ENCODE data around the gene LETMD1.

The LETMD1 gene

GRCh38 chr12:51080136-51080535, 32.0 kb downstream of the LETMD1 start:
- no peak for FAIRE-seq

DNA sequence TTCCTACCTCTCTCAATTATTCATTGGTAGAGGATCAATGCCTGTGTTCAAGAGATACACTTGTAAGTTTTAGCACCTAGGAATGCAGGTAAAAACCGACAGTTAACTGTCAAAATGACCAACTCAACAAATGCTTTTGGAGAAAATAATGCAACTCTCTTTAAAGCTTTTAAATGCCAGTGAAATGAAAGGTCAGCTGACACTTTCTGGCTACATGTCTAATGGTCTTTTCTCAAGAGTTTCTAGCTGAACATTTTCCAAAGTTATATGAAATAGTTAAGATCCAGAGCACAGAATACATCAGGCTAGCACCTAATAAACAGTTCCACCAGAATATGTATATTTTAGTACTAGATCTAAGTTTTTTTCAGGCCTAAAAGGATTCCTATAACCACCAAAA, 33.3 kb downstream of the LETMD1 start:
- FAIRE-seq = no peak

- FAIRE-seq = no peak
Observed at GRCh38 chr12:51082561-51083125, 34.5 kb downstream of the LETMD1 start.

DNA sequence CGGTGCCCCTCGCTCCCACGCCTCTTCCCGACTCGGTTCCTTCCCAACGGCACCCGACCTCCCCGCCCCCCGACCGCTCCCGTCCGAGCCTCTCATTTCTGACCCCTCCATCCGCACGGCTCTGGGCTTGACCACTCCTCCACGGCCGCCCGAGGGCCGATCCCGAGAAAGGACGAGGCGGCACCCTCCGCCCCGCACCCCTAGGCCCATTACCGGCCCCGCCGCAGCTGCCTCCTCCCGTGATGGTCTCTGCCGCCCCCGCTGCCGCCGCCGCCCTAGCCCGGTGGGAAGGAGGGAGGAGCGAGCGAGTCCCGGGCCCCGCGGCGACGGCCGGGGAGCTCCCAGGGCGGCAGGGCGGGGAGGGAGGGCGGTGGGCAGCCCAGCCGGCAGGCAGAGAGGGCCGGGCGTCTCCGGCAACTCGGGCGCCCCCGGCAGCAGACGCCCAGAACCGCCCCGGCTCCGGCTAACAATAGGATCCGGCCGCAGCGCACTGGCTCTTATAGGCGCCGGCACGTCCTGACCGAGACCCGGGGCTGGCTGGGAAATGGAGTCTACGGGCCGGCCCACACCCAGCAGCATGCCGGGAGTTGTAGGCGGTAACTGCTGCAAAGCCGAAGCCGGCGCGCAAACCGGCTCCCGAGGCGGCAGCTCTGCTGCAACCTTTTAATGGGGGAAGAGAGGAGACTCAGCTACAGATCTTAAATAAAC, 35.2 kb downstream of the LETMD1 start, which contains the start of gene CSRNP2:
Gene CSRNP2 (minus strand): TSS at position 471 of the 708 bp plus-strand sequence. CDS start 7,035 bp downstream, outside the sequence.
- no peak for FAIRE-seq

GRCh38 chr12:51085757-51086156, 37.6 kb downstream of the LETMD1 start:
- FAIRE-seq = no peak

DNA sequence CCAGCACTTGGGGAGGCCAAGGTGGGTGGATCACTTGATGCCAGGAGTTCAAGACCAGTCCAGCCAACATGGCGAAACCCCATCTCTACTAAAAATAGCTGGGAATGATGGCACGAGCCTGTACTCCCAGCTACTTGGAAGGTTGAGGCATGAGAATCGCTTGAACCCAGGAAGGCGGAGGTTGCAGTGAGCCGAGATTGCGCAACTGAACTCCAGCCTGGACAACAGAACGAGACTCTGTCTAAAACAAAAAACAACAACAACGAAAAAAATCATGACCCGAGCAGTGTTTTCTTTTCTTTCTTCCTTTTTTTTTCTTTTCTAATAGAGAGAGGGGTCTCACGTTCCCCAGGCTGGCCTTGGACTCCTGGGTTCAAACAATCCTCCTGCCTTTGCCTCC, 38.8 kb downstream of the LETMD1 start:
- no peak for FAIRE-seq

GRCh38 chr12:51087818-51088217, 39.7 kb downstream of the LETMD1 start:
- FAIRE-seq = no peak

DNA sequence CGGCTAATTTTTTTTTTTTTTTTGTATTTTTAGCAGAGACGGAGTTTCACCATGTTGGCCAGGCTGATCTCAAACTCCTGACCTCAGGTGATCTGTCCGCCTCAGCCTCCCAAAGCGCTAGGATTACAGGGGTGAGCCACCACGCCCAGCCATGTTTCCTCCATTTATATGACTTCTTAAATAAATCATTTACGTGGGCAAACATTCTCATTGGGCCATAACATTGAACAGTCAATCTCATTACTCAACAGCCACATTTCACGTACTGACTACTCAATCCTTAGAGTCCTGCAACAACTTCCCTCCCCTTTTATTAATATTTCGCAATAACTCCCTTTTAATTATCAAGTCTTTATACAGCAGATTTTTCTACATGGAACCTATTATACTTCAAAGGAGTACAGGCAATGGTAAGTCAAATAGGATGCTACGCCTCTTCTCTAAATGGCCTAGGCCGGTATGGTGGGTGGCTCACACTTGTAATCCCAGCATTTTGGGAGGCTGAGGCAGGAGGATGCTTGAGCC, 42.6 kb downstream of the LETMD1 start:
- FAIRE-seq = no peak

GRCh38 chr12:51098611-51099010, 50.5 kb downstream of the LETMD1 start:
- FAIRE-seq = no peak

- no peak for FAIRE-seq
Observed at GRCh38 chr12:51103977-51104376, 55.9 kb downstream of the LETMD1 start.

DNA sequence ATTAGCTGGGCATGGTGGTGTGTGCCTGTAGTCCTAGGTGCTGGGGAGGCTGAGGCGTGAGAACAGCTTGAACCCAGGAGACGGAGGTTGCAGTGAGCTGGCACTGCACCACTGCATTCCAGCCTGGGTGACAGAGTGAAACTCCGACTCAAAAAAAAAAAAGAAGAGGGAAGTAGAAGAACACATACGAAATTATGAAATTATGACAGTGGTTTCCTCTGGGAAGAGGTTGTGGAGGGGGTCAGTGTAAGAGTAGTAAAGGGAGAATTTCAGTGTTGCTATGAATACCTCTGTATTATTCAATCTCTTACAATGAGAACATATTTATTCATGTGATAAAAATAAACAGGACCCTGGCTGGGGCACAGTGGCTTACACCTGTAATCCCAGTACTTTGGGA, 60.0 kb downstream of the LETMD1 start:
- FAIRE-seq = no peak
